Caco-2 (cell line): ENCODE measurements around the gene BIRC5. TPM values are rescaled to one million over a fixed set of nuclear protein-coding genes. Genes with fewer than 3 reads are reported as not detected.

Experiments used
- BruUV-seq: library from RNA; stranded (reverse); fragments of 400-500 nt; replicated peaks from 2 replicates; lab custom pipeline; 2021; lab: Mats Ljungman, UMichigan
- CTCF ChIA-PET: fragments of 300-600 bp; sonication (Branson Sonifier 250); formaldehyde crosslinking; loops from one replicate; lab custom pipeline; 2022; ENCODE audit warnings: antibody characterized with exemption; lab: Charles Lee
- POLR2A ChIA-PET: fragments of 300-600 bp; sonication (Branson Sonifier 250); formaldehyde crosslinking; loops from one replicate; lab custom pipeline; 2022; ENCODE audit warnings: antibody characterized with exemption; lab: Charles Lee
- DNase-seq, 2 experiments: peaks; one replicate each; pipeline versions ENCODE4 v3.0.0 to v3.0.0-alpha.2; 2020 to 2022
- H3K27me3 ChIP-seq: replicated peaks from 2 replicates; pipeline ENCODE4 v1.6.0; 2011; ENCODE audit warnings: low read length; ENCODE audit not compliant: control insufficient read depth, insufficient read depth
- H3K36me3 ChIP-seq: 2 replicates; pipeline ENCODE4 v1.5.1; 2011; ENCODE audit warnings: low read length; ENCODE audit not compliant: control insufficient read depth, insufficient read depth
- H3K4me1 ChIP-seq: fragments of 250-450 bp; sonication (Bioruptor Pico); 2 replicates; pipeline ENCODE4 v1.5.1; 2020; ENCODE audit warnings: mild to moderate bottlenecking
- H3K4me3 ChIP-seq: 2 replicates; pipeline ENCODE4 v1.5.1; 2011; ENCODE audit warnings: low read depth, mild to moderate bottlenecking, control low read depth, low read length
- H3K9me3 ChIP-seq: fragments of 250-450 bp; sonication (Bioruptor Pico); 2 replicates; pipeline ENCODE4 v1.5.1; 2020; ENCODE audit warnings: mild to moderate bottlenecking, moderate library complexity
- H3K27ac Mint-ChIP-seq: one replicate; pipeline ENCODE4 v1.8.0; 2022; ENCODE audit warnings: mixed read lengths; ENCODE audit not compliant: unreplicated experiment
- H3K27me3 Mint-ChIP-seq: one replicate; pipeline ENCODE4 v1.8.0; 2022; ENCODE audit warnings: mixed read lengths; ENCODE audit not compliant: insufficient read depth, unreplicated experiment
- H3K36me3 Mint-ChIP-seq: one replicate; pipeline ENCODE4 v1.8.0; 2022; ENCODE audit warnings: mild to moderate bottlenecking, mixed read lengths; ENCODE audit not compliant: insufficient read depth, unreplicated experiment
- H3K4me1 Mint-ChIP-seq: one replicate; pipeline ENCODE4 v1.8.0; 2022; ENCODE audit warnings: low read depth, mixed read lengths; ENCODE audit not compliant: unreplicated experiment
- H3K4me3 Mint-ChIP-seq: one replicate; pipeline ENCODE4 v1.8.0; 2022; ENCODE audit warnings: mild to moderate bottlenecking, moderate library complexity, mixed read lengths; ENCODE audit not compliant: unreplicated experiment
- H3K9me3 Mint-ChIP-seq: one replicate; pipeline ENCODE4 v1.8.0; 2022; ENCODE audit warnings: mixed read lengths; ENCODE audit not compliant: unreplicated experiment
- intact Hi-C: fragments of 100-400 bp; cut with micrococcal nuclease; formaldehyde crosslinking; loops from one replicate; pipeline ENCODE4 v1.10.0; 2022; ENCODE audit not compliant: unreplicated experiment
- total RNA-seq: library from RNA; stranded (reverse); gene quantifications from 2 replicates; pipeline ENCODE4 v1.2.3, GENCODE V29; 2022
- TF ChIP-seq, protein P1 (sequence below), 2 experiments: fragments of 200-600 bp in 1 of 2; IDR thresholded peaks; 1 replicate in 1 of 2; 2 replicates in 1 of 2; pipeline versions ENCODE4 v1.5.1 to v1.8.0; 2011 to 2022; ENCODE audit warnings: antibody characterized with exemption in 1 of 2, control low read depth in 1 of 2, inconsistent platforms in 1 of 2, low read depth in 1 of 2, low read length in 1 of 2, mild to moderate bottlenecking in 1 of 2, moderate library complexity in 1 of 2; ENCODE audit not compliant: insufficient read depth in 1 of 2, severe bottlenecking in 1 of 2, unreplicated experiment in 1 of 2

Gene BIRC5
- total RNA-seq, 1 experiment from 2014 or later = 88.8 TPM

- Histone ChIP-seq H3K4me1 (peaks cover 35% of the 10 kb centered on the region), H3K4me3 (no peak overlapping the region), H3K9me3 (no peaks in the 10 kb centered on the region), H3K27me3 (no peaks in the 10 kb centered on the region), H3K36me3 (no peaks in the 10 kb centered on the region)
- Mint-ChIP-seq H3K4me3 (no peak overlapping the region), H3K4me1 (peaks cover 25% of the 10 kb centered on the region), H3K27me3 (no peaks in the 10 kb centered on the region), H3K36me3 (no peaks in the 10 kb centered on the region), H3K9me3 (no peaks in the 10 kb centered on the region), H3K27ac (no peak overlapping the region)
- DNase-seq = no peak
- CTCF ChIA-PET = no interaction called here
- BruUV-seq = no TSS peak
- POLR2A ChIA-PET = no interaction called here
- intact Hi-C loops = no loop called here
- TF ChIP-seq, protein P1, sequence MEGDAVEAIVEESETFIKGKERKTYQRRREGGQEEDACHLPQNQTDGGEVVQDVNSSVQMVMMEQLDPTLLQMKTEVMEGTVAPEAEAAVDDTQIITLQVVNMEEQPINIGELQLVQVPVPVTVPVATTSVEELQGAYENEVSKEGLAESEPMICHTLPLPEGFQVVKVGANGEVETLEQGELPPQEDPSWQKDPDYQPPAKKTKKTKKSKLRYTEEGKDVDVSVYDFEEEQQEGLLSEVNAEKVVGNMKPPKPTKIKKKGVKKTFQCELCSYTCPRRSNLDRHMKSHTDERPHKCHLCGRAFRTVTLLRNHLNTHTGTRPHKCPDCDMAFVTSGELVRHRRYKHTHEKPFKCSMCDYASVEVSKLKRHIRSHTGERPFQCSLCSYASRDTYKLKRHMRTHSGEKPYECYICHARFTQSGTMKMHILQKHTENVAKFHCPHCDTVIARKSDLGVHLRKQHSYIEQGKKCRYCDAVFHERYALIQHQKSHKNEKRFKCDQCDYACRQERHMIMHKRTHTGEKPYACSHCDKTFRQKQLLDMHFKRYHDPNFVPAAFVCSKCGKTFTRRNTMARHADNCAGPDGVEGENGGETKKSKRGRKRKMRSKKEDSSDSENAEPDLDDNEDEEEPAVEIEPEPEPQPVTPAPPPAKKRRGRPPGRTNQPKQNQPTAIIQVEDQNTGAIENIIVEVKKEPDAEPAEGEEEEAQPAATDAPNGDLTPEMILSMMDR (IDR thresholded peaks at IDR 0.05; ENCODE audit: insufficient read depth in 1 of 2, low read depth in 1 of 2, low read length in 1 of 2, severe bottlenecking in 1 of 2, unreplicated experiment in 1 of 2) = no peak
These were observed 52.7 kb downstream of the BIRC5 start for GRCh38 chr17:78266771-78267170.

DNA sequence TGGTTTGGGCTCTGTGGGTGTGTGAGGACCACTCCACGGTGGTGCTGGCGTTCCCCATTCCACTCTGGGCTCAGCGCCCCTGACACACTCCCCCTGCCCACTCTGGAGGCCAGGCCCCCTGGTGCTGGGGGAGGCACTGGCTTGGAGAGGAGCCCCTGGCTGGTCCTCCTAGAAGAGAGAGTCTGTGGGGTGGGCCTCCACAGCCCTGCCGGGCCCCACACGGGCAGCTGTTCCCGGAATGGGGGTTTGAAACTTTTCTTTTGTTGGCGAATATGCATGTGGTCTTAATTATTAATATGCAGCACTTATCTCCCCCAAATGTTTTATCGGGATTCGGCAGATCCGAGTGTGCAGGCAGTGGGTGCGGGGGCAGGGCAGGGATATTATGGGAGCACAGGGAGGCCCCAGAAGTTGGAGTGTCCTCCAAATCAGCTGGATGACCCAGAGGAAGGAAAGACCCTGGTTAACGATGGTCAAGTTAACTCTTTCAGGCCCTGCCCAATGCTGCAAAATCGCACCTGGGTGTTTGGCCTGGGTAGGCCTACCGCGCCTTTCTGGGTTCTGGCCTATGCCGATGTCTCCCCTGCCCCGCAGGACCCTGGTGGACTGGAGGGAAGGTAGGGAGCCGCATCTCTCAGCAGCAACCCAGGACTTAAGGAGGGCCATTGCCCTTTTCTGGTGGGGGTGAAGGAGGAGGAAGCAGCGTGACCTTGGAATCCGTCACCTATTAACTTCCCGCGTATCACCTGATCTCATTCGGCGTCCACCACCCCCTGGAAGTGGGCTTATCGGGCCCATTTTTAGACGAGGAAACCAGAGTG, 53.4 kb downstream of the BIRC5 start:
- H3K27me3 ChIP-seq = no peaks in the 10 kb centered on the region

DNA sequence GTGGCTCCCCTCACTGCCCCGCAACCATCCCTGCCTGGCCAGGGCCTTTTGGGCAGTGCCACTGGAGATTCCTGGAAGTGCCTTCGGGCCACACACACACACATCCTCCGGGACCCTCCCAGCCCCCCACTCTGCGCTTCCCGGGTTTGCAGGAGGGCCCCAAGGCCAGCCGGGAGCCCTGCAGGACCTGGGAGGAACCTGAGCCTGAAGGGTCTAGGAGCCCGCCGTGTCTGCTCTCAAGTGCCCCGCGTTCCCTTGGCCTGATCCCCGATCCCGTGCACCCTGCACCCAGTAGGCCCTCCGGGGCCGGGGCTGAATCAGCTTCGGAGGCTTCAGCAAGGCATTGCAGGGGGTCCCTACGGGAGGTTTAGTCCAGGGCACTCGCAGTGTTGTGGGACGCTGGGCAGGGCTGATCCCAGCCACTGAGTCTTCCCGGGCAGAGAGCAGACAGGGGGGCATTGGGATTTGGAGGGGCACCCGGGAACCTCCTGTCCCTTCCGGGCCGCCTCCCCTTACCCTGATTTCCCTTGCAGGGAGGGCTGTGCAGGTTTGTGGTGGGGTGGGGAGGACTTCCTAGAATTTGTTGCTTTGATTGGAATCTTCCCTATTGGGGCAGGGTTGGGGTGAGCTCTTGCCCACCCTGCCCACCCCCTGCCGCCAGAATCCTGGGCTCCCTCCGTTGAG, 54.3 kb downstream of the BIRC5 start:
- Mint-ChIP-seq H3K27ac (peak overlapping the region; percentile 66), H3K4me3 (no peak overlapping the region), H3K4me1 (peaks cover 31% of the 10 kb centered on the region), H3K36me3 (no peaks in the 10 kb centered on the region), H3K9me3 (no peaks in the 10 kb centered on the region), H3K27me3 (no peaks in the 10 kb centered on the region)
- CTCF ChIA-PET = interaction anchor here (0.9 to 1.3 kb wide), 2 partner anchors 17 to 153 kb away, joined by 4 read pairs; no protein-coding TSS in a partner anchor
- H3K36me3 ChIP-seq = no peaks in the 10 kb centered on the region
- intact Hi-C loops = no loop called here
- TF ChIP-seq, protein P1 (IDR thresholded peaks at IDR 0.05; ENCODE audit: insufficient read depth in 1 of 2, low read depth in 1 of 2, low read length in 1 of 2, severe bottlenecking in 1 of 2, unreplicated experiment in 1 of 2) = no peak
- DNase-seq = no peak
- H3K9me3 ChIP-seq = no peaks in the 10 kb centered on the region
- no peaks in the 10 kb centered on the region for H3K27me3 ChIP-seq
- H3K4me3 ChIP-seq = no peak overlapping the region
- H3K4me1 ChIP-seq = peaks cover 50% of the 10 kb centered on the region
- POLR2A ChIA-PET = no interaction called here
- BruUV-seq = no TSS peak

More for the DNA sequence above, 53.4 kb downstream of the BIRC5 start:
- no peaks in the 10 kb centered on the region for H3K27me3 Mint-ChIP-seq
- H3K9me3 Mint-ChIP-seq = no peaks in the 10 kb centered on the region
- no peak overlapping the region for H3K4me3 Mint-ChIP-seq
- peaks cover 31% of the 10 kb centered on the region for H3K4me1 Mint-ChIP-seq
- H3K27ac Mint-ChIP-seq = no peak overlapping the region
- intact Hi-C loops = no loop called here
- Histone ChIP-seq H3K36me3 (no peaks in the 10 kb centered on the region), H3K9me3 (no peaks in the 10 kb centered on the region), H3K4me3 (no peak overlapping the region), H3K4me1 (peaks cover 42% of the 10 kb centered on the region)
- BruUV-seq = no TSS peak
- ChIA-PET CTCF (no interaction called here), POLR2A (no interaction called here)
- TF ChIP-seq, protein P1 (IDR thresholded peaks at IDR 0.05; ENCODE audit: insufficient read depth in 1 of 2, low read depth in 1 of 2, low read length in 1 of 2, severe bottlenecking in 1 of 2, unreplicated experiment in 1 of 2) = no peak
- DNase-seq = no peak
- no peaks in the 10 kb centered on the region for H3K36me3 Mint-ChIP-seq
